Measurements from ENCODE around the gene GCH1.
A peak's percentile ranks its signal among the peaks of the same experiment; 100 is the strongest.
"Not testable (repeated sequence)": the region's sequence is repeated elsewhere in the genome, so short reads cannot be mapped to it uniquely, and the experiment has no call there.

GCH1 gene

DNA sequence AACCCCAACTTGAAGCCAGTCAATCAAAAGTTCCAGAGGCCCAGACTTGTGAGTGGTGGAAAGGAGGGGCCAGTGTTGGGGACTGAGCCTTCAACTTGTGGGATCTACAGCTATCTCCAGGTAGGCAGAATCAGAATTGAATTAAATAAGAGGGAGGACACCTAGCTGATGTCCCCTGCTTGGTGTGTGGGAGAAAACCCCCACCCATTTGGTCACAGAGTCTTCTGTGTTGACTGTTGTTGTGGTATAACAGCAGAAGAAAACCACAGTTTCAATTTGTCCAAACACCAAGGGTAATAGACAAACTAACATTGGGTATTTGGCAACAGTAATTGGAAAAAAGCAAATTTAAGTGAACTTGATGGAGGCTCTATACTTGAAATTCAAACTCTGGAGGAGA is 3.4 kb upstream of the GCH1 start:
- Histone ChIP-seq H3K27ac (no peak overlapping the region), H3K36me3 (no peaks in the 10 kb centered on the region), H3K4me3 (no peak overlapping the region), H3K9me3 (no peaks in the 10 kb centered on the region), H3K27me3 (peaks cover 0 to 6% of the 10 kb centered on the region in 2 donors), H3K4me1 (peaks cover 0 to 20% (median 14%) of the 10 kb centered on the region in 4 donors)
- DNase-seq = no peak
- intact Hi-C loops (cut with DNase I; ENCODE audit: low total_unique reads) = no loop called here
- TF ChIP-seq, protein P1, sequence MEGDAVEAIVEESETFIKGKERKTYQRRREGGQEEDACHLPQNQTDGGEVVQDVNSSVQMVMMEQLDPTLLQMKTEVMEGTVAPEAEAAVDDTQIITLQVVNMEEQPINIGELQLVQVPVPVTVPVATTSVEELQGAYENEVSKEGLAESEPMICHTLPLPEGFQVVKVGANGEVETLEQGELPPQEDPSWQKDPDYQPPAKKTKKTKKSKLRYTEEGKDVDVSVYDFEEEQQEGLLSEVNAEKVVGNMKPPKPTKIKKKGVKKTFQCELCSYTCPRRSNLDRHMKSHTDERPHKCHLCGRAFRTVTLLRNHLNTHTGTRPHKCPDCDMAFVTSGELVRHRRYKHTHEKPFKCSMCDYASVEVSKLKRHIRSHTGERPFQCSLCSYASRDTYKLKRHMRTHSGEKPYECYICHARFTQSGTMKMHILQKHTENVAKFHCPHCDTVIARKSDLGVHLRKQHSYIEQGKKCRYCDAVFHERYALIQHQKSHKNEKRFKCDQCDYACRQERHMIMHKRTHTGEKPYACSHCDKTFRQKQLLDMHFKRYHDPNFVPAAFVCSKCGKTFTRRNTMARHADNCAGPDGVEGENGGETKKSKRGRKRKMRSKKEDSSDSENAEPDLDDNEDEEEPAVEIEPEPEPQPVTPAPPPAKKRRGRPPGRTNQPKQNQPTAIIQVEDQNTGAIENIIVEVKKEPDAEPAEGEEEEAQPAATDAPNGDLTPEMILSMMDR (IDR thresholded peaks at IDR 0.05) = no peak

DNA sequence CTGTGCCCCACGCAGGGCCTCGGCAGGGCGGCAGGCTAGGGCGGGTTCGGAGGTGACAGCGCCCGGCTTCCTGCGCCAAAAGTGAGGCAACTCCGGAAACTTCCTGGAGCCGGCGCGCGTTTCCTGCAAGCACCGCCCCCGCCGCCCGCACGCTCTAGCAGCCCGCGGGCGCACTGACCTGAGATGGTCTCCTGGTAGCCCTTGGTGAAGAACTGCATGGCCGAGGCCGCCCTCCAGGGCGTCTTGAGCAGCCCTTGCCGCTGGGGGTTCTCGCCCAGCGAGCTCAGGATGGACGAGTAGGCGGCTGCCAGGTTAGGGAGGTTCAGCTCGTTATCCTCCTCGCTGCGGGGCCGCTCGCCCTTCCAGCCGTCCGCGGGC is 494 bp downstream of the GCH1 start:
- peak overlapping the region; percentile 74 to 94 for H3K4me3 ChIP-seq
- intact Hi-C loops (cut with DNase I; ENCODE audit: low total_unique reads) = no loop called here
- TF ChIP-seq, protein P1 (IDR thresholded peaks at IDR 0.05) = no peak
- H3K27me3 ChIP-seq = peaks cover 0 to 6% of the 10 kb centered on the region in 2 donors
- peaks cover 0 to 21% (median 15%) of the 10 kb centered on the region in 4 donors for H3K4me1 ChIP-seq
- peak overlapping the region; percentile 58 to 70 for H3K27ac ChIP-seq
- DNase-seq = peak; percentile 73 to 81
- H3K36me3 ChIP-seq = no peaks in the 10 kb centered on the region
- no peaks in the 10 kb centered on the region for H3K9me3 ChIP-seq

DNA sequence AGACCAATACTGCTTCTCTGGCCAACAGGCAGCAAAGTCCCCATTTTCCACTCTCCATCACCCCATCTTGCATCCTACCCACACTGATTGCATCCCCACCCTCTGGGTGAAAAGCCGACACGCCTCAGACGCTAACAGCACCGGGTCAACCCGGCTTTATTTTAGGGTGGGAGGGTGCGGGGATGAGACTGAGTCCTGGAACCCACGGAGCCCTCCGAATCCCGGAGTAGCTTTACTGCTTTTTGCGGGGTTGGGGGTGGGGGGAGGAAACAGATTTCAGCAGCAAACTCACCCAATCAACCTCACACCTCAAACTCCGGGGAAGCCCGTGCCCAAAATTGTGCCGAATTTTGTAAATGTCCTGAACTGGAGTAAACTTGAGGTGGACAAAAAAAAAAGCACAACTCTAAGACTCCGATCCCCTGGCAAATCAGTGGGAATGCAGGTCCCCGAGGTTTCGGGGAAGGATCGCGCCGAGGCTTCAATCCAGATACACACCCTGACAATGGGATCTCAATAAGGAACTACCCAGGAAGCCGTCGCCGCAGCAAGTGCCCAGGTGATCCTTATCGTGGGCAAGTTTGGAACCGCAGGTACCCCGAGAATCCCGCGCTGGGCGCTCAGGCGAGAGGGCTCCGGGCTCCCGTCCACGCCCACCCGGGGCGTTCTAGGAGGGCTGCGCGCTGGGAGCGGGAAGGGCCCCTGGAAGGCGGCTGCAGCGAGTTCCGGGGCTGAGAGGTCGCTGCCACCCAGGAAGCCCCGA is 1.1 kb downstream of the GCH1 start:
- intact Hi-C loops (cut with DNase I; ENCODE audit: low total_unique reads) = no loop called here
- H3K27ac ChIP-seq = peak overlapping the region; percentile 58 to 70

DNA sequence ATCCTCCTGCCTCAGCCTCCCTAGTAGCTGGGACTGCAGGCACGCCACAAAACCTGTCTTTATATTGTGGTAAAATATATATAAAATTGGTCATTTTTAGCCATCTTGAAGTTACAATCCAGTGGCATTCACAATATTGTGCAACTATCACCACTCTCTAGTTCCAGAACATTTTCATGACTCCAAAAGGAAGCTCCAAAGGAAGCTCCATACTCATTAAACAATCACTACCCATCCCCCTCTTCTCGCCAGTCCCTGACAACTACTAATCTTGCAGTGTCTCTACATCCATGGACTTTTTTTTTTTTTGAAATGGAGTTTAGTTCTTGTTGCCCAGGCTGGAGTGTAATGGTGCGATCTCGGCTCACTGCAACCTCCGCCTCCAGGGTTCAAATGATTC is 3.1 kb downstream of the GCH1 start:
- Histone ChIP-seq H3K4me1 (peaks cover 0 to 21% (median 15%) of the 10 kb centered on the region in 4 donors), H3K27ac (no peak overlapping the region), H3K9me3 (no peaks in the 10 kb centered on the region), H3K36me3 (no peaks in the 10 kb centered on the region), H3K27me3 (peaks cover 0 to 6% of the 10 kb centered on the region in 2 donors), H3K4me3 (no peak overlapping the region)
- DNase-seq = no peak
- intact Hi-C loops (cut with DNase I; ENCODE audit: low total_unique reads) = no loop called here
- TF ChIP-seq, protein P1 (IDR thresholded peaks at IDR 0.05) = no peak

More for the DNA sequence above, 1.1 kb downstream of the GCH1 start:
- TF ChIP-seq, protein P1 (IDR thresholded peaks at IDR 0.05) = no peak
- H3K9me3 ChIP-seq = no peaks in the 10 kb centered on the region
- peak overlapping the region; percentile 74 to 94 for H3K4me3 ChIP-seq
- H3K36me3 ChIP-seq = no peaks in the 10 kb centered on the region
- peaks cover 0 to 6% of the 10 kb centered on the region in 2 donors for H3K27me3 ChIP-seq
- peak in 1 of 2 donors; percentile 39 for DNase-seq
- peaks cover 0 to 21% (median 15%) of the 10 kb centered on the region in 4 donors for H3K4me1 ChIP-seq

DNA sequence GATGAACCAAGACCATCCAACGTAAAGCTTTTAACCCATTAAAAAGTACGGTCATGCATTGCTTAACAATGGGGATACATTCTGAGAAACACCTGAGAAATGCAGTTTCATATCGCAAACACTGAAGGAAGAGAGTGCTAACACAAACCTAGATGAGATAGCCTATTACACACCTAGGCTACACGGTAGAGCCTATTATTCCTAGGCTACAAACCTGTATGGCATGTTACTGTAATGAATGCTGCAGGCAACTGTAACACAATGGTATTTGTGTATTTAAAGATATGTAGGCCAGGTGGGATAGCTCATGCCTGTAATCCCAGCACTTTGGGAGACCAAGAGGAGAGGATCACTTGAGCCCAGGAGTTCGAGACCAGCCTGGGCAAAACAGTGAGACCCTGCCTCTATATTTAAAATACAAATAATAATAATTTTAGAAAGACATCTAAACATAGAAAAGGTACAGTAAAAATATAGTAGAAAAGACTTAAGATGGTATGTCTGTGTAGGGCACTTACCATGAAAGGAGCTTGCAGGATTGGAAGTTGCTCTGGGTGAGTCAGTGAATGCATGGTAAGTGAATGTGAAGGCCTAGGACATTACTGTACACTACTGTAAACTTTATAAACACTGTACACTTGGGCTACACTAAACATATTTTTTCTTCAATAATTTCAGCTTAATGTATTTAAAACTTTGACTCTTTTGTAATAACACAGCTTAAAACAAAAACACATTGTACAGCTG is 4.6 kb downstream of the GCH1 start:
- peaks cover 0 to 16% (median 13%) of the 10 kb centered on the region in 4 donors for H3K4me1 ChIP-seq
- DNase-seq; H3K4me3 ChIP-seq; intact Hi-C loops (cut with DNase I; ENCODE audit: low total_unique reads); H3K9me3 ChIP-seq; H3K27me3 ChIP-seq; H3K27ac ChIP-seq; H3K36me3 ChIP-seq: not testable (repeated sequence)

DNA sequence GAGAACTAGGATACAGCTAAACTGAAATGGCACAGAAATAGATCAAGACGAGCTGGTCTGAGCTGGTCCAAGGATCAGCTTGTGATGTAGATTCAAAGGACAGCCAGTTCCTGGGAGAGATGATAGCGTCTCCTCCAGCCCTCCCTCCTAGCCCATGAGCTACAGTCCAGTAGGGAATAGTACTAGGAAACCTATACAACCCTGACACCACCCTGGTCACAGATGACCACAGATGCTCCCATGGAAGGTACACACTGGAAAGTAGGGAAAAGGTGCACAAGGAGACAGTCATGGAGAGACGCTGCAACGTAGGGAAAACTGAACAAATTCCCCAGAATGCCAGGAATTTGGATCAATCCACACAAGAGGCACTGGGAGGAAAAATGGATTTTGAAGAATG is 6.9 kb downstream of the GCH1 start:
- Histone ChIP-seq H3K9me3 (no peaks in the 10 kb centered on the region), H3K4me1 (no peaks in the 10 kb centered on the region), H3K27me3 (no peaks in the 10 kb centered on the region), H3K27ac (no peak overlapping the region), H3K36me3 (no peaks in the 10 kb centered on the region), H3K4me3 (no peak overlapping the region)
- intact Hi-C loops (cut with DNase I; ENCODE audit: low total_unique reads) = no loop called here
- no peak for DNase-seq
- TF ChIP-seq, protein P1 (IDR thresholded peaks at IDR 0.05) = no peak

Data from tibial artery (tissue), 4 donors.